Colonic mucosa (tissue), 4 donors: ENCODE results near the gene ST3GAL3. TPM values are rescaled to one million over a fixed set of nuclear protein-coding genes. Genes with fewer than 3 reads are reported as not detected.

Experiments
- DNase-seq: peaks from one replicate; pipeline ENCODE4 v3.0.0-alpha.2; 2020
- H3K27ac ChIP-seq: fragments of 200-600 bp; one replicate; pipeline ENCODE4 v1.8.0; 2021
- H3K27me3 ChIP-seq: fragments of 200-600 bp; one replicate; pipeline ENCODE4 v1.8.0; 2021
- H3K36me3 ChIP-seq: fragments of 200-600 bp; one replicate; pipeline ENCODE4 v1.8.0; 2021
- H3K4me1 ChIP-seq: fragments of 200-600 bp; one replicate; pipeline ENCODE4 v1.8.0; 2021; ENCODE audit warnings: mild to moderate bottlenecking
- H3K4me3 ChIP-seq: fragments of 200-600 bp; one replicate; pipeline ENCODE4 v1.8.0; 2021
- H3K9ac ChIP-seq, 2 donors: one replicate each; pipeline ENCODE4 v1.7.0; 2013; ENCODE audit warnings: control low read depth in 2 of 2, low read depth in 2 of 2, low read length in 2 of 2
- H3K9me3 ChIP-seq: fragments of 200-600 bp; one replicate; pipeline ENCODE4 v1.8.0; 2021
- intact Hi-C: fragments of 100-400 bp; cut with DNase I; formaldehyde crosslinking; loops from one replicate; pipeline ENCODE4 v1.14.1; 2022
- total RNA-seq, 2 donors: library from RNA; stranded (reverse); fragmentation: NEBNext Ultra II Directional in 1 of 2; extraction: Animal tissue kit (Norgen Biotek cat#: 25700) in 1 of 2; gene quantifications; one replicate each; pipeline ENCODE4 v1.2.1, GENCODE V29; 2021
- TF ChIP-seq, protein P1 (sequence below): fragments of 200-600 bp; IDR thresholded peaks from one replicate; pipeline ENCODE4 v1.8.0; 2022; ENCODE audit warnings: antibody characterized with exemption, mild to moderate bottlenecking
- donor health status: healthy.
- donor health status: DM: no; HTN: no; CAD: no.
- donor health status: DM: no; HTN: no; CAD: no.

The ST3GAL3 gene
- total RNA-seq, 2 donors from 2014 or later: 5.1 to 6.0 TPM

DNA sequence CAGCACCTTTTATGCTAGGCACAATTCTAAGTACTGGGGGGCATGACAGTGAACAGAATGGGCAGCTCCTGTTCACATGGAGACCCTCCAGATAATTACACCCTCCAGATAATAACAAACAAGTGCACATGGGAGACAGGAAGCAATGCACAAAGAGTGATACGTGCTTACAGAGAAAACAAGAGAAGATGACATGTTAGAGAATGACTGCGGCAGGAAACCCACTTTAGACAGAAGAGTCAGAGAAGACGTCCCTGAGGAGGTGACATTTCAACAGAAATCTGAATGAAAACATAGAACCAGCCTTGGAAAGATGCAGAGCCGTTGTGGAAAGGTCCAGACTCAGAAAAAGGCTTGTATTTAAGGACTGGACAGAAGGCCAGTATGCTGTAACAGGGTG is 171.5 kb downstream of the ST3GAL3 start:
- H3K36me3 ChIP-seq: no peaks in the 10 kb centered on the region
- no peak overlapping the region for H3K9ac ChIP-seq
- H3K9me3 ChIP-seq: no peaks in the 10 kb centered on the region
- H3K27ac ChIP-seq: no peak overlapping the region
- H3K4me3 ChIP-seq: no peak overlapping the region
- TF ChIP-seq, protein P1, sequence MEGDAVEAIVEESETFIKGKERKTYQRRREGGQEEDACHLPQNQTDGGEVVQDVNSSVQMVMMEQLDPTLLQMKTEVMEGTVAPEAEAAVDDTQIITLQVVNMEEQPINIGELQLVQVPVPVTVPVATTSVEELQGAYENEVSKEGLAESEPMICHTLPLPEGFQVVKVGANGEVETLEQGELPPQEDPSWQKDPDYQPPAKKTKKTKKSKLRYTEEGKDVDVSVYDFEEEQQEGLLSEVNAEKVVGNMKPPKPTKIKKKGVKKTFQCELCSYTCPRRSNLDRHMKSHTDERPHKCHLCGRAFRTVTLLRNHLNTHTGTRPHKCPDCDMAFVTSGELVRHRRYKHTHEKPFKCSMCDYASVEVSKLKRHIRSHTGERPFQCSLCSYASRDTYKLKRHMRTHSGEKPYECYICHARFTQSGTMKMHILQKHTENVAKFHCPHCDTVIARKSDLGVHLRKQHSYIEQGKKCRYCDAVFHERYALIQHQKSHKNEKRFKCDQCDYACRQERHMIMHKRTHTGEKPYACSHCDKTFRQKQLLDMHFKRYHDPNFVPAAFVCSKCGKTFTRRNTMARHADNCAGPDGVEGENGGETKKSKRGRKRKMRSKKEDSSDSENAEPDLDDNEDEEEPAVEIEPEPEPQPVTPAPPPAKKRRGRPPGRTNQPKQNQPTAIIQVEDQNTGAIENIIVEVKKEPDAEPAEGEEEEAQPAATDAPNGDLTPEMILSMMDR: no peak
- peaks cover 4% of the 10 kb centered on the region for H3K4me1 ChIP-seq
- H3K27me3 ChIP-seq: no peaks in the 10 kb centered on the region
- intact Hi-C loops: no loop called here
- DNase-seq: no peak

DNA sequence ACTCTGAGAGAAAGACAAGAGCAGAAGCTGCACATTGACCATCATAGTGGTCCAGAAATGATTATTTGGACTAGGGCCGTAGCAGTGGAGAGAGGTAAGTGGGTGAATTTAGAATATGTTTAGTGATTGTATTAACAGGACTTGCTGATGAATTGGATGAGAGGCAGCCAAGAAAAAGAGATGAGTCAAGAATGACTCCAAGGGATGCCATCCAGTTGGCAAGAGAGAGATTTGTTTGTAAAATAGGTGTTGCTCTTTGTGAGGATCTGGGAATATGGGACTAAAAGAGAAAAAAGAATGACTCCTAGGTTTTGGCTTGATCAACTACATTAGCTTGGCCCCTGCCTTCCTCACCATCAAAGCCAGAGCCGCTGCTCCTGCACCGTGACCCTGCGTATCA is 172.1 kb downstream of the ST3GAL3 start:
- no peaks in the 10 kb centered on the region for H3K9me3 ChIP-seq
- no peaks in the 10 kb centered on the region for H3K27me3 ChIP-seq
- TF ChIP-seq, protein P1: no peak
- intact Hi-C loops: no loop called here
- H3K4me1 ChIP-seq: peaks cover 4% of the 10 kb centered on the region
- no peak overlapping the region for H3K27ac ChIP-seq
- no peak for DNase-seq
- no peak overlapping the region for H3K9ac ChIP-seq
- H3K4me3 ChIP-seq: no peak overlapping the region
- no peaks in the 10 kb centered on the region for H3K36me3 ChIP-seq

DNA sequence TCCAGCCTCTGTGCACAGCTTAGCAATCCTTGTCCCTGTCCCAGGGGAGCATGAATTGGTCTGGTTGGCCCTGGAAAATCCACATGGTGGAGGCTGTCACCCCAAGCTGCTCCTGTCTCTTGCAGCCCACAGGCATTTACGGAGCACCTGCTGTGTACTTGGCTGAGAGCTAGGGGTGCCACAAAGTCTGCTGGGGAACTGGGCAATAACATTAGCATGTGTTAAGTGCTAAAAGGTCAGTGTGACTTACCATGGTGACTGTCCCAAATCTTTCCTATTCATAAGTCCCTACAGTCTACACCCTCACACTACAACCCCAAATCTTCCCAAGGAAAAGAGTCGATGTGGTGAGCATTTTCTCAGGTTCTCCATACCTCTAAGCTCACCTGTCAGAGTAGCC is 172.7 kb downstream of the ST3GAL3 start:
- TF ChIP-seq, protein P1: no peak
- H3K27ac ChIP-seq: no peak overlapping the region

DNA sequence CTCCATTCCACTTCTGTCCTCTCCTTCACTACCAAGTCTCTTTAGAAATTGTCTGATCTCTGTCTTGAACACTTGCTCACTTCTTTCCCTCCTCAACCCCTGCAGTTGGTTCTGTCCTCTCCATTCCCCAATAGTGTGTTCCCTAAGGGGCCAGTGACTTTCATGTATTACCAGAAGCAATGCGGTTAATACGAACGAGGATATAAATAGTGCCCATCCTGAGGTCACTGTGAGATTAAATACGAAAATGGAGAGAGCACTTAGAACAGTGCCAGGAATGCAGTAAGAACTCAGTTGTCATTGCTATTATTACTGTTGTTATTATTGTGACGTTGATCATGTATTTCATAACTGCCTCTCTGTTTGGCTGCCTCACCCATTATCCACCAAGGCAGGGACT is 173.3 kb downstream of the ST3GAL3 start:
- no peaks in the 10 kb centered on the region for H3K36me3 ChIP-seq
- no peak overlapping the region for H3K9ac ChIP-seq
- no peak overlapping the region for H3K27ac ChIP-seq
- no peak overlapping the region for H3K4me3 ChIP-seq
- intact Hi-C loops: no loop called here
- peaks cover 9% of the 10 kb centered on the region for H3K4me1 ChIP-seq
- H3K9me3 ChIP-seq: no peaks in the 10 kb centered on the region
- TF ChIP-seq, protein P1: no peak
- no peaks in the 10 kb centered on the region for H3K27me3 ChIP-seq
- no peak for DNase-seq

More for the DNA sequence above, 172.7 kb downstream of the ST3GAL3 start:
- H3K4me3 ChIP-seq: no peak overlapping the region
- peaks cover 6% of the 10 kb centered on the region for H3K4me1 ChIP-seq
- H3K27me3 ChIP-seq: no peaks in the 10 kb centered on the region
- DNase-seq: no peak
- H3K36me3 ChIP-seq: no peaks in the 10 kb centered on the region
- H3K9me3 ChIP-seq: no peaks in the 10 kb centered on the region
- intact Hi-C loops: no loop called here
- H3K9ac ChIP-seq: no peak overlapping the region

DNA sequence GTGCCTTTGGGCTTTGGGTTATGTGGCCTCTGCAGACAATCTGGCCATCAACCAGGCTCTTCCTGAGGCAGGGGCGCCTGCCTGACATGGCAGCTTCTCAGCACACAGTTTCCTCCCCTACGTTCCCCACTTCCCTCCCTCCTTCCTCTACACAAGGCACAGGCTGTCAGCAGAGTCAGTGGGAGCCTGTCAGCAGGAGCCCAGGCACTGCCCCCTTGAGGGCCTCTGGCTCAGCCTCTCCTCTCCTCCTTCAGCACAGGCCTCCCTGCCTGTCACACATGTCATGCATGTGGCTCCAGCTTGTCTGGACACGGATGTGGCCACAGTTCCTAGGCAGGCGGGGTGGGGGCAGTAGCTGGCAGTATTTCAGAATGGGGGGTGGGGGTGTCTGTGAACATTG is 174.1 kb downstream of the ST3GAL3 start:
- Histone ChIP-seq H3K27ac (no peak overlapping the region), H3K4me3 (no peak overlapping the region), H3K9ac (no peak overlapping the region), H3K27me3 (no peaks in the 10 kb centered on the region), H3K9me3 (no peaks in the 10 kb centered on the region), H3K4me1 (peaks cover 9% of the 10 kb centered on the region), H3K36me3 (no peaks in the 10 kb centered on the region)
- intact Hi-C loops: no loop called here
- no peak for DNase-seq
- TF ChIP-seq, protein P1: no peak

DNA sequence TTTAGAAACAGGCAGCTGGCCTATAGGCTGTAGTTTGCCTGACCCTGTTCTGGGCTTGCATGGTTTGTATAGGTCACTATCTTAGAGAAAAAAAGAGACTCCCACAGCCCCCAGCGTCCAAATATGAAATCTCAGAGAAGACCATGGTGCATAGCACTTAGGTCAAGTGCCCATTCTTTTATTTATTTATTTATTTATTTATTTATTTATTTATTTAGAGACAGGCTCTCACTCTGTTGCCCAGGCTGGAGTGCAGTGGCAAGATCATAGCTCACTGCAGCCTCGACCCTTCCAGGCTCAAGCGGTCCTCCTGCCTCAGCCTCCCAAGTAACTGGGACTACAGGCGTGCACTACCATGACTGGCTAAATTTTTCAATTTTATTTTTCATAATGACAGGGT is 175.4 kb downstream of the ST3GAL3 start:
- H3K27me3 ChIP-seq: no peaks in the 10 kb centered on the region
- no peak overlapping the region for H3K27ac ChIP-seq
- intact Hi-C loops: no loop called here
- no peak for DNase-seq
- H3K4me1 ChIP-seq: peaks cover 9% of the 10 kb centered on the region
- no peaks in the 10 kb centered on the region for H3K36me3 ChIP-seq
- H3K4me3 ChIP-seq: no peak overlapping the region
- no peak overlapping the region for H3K9ac ChIP-seq
- TF ChIP-seq, protein P1: no peak
- no peaks in the 10 kb centered on the region for H3K9me3 ChIP-seq
